Right lobe of liver (tissue), 4 donors: Measurements from ENCODE around the gene SCMH1.

Experiments
- POLR2A ChIP-seq: fragments of 450-650 bp; IDR thresholded peaks from one replicate; pipeline ENCODE4 v1.6.1; 2017; ENCODE audit warnings: antibody characterized with exemption, mild to moderate bottlenecking
- TF ChIP-seq, protein P1 (sequence below), 4 donors: fragments of 200-600 bp in 3 of 4; fragments of 450-650 bp in 1 of 4; IDR thresholded peaks; one replicate each; pipeline versions ENCODE4 v1.5.1 to v1.8.0; 2016 to 2022; ENCODE audit warnings: antibody characterized with exemption in 4 of 4, mild to moderate bottlenecking in 2 of 4
- donor health status: DM: no; HTN: no; CAD: no.
- donor health status: DM: no; HTN: no; CAD: no.
- donor health status: DM: no; HTN: yes; CAD: no.

DNA sequence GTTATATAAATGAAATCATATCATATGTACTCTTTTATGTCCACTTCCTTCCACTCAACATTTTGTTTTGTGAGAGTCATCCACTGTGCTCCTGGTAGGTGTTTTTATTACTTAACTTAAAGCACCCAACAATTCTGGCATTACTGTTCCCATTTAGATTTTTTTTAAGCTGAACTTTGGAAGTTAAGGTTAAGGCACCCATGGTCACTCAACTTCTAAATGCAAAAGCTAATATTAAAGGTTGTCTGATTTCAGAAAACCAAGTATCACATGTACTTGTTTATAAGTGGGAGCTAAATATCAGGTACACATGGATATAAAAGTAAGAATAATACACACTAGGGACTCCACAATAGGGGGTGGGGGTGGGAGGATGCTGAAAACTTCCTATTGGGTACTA is 42.7 kb downstream of the SCMH1 start:
- no peak for TF ChIP-seq POLR2A
- TF ChIP-seq, protein P1, sequence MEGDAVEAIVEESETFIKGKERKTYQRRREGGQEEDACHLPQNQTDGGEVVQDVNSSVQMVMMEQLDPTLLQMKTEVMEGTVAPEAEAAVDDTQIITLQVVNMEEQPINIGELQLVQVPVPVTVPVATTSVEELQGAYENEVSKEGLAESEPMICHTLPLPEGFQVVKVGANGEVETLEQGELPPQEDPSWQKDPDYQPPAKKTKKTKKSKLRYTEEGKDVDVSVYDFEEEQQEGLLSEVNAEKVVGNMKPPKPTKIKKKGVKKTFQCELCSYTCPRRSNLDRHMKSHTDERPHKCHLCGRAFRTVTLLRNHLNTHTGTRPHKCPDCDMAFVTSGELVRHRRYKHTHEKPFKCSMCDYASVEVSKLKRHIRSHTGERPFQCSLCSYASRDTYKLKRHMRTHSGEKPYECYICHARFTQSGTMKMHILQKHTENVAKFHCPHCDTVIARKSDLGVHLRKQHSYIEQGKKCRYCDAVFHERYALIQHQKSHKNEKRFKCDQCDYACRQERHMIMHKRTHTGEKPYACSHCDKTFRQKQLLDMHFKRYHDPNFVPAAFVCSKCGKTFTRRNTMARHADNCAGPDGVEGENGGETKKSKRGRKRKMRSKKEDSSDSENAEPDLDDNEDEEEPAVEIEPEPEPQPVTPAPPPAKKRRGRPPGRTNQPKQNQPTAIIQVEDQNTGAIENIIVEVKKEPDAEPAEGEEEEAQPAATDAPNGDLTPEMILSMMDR (IDR thresholded peaks at IDR 0.05) = no peak
